ENCODE results near the gene TMEM255B. TPM values are rescaled to one million over a fixed set of nuclear protein-coding genes. Genes with fewer than 3 reads are reported as not detected.

TMEM255B gene
- polyA plus RNA-seq, 6 donors from 2014 or later: 0.05 to 1.5 (median 0.65) TPM

DNA sequence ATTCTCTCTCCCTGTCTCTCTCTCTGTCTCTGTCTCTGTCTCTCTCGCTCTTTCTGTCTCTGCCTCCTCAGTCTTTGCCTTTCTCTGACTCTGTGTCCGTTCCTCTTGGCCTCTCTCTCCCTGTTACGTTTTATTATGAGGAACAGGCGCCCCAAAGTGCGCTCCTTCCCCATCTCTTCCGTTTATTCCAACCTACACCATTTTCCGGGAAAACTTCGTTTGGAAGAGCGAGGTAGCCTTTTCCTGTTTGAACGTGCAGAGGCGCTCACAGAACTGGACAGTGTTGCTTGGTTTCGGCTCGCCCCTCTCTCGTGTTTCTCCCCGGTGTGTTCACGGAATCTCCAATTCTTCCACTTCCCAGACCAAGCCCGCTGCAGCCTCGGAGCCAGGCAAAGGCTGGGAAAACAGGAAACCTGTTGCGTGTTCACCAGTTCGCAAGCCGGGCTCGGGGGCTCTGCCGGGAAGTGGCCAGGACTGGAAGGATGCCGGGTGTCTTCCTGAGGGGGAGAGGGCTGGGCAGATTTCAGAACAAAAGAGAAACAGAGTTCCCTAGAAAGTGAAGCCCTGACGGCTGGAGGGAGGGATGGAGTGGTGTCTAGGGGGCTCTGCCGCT, 605 bp downstream of the TMEM255B start:
- Mint-ChIP-seq H3K36me3 (no peaks in the 10 kb centered on the region), H3K27ac (peak overlapping the region in 5 of 6 donors; percentile 44 to 87 (median 82)), H3K9me3 (peaks cover 0 to 4% (median 0%) of the 10 kb centered on the region in 7 donors), H3K4me1 (peaks cover 16 to 21% (median 18%) of the 10 kb centered on the region in 3 donors), H3K27me3 (peaks cover 41 to 61% (median 42%) of the 10 kb centered on the region in 3 donors), H3K4me3 (peak overlapping the region; percentile 82 to 99 (median 95))
- DNase-seq: no peak
- no peak for ATAC-seq (ENCODE audit: low read depth in 2 of 2)

DNA sequence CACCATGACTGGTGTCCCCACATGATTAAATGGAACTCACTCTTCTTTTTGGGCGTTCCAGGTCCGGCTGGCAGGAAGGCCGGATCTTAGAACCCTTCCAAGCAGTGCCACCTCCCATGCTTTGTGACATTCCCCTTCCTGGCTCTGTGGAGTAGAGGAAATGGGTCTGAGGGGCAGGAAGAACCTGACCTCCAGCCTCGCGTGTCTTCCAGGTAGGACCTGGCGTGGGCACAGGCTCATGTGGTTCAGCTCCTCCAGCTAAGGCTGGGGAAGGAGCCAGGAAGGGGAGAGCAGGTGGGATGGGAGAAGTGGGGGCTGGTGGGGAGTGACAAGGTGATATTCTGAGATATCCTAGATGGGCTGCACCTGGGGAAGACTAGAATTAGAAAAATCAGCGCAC, 2.1 kb downstream of the TMEM255B start:
- Mint-ChIP-seq H3K27me3 (peaks cover 41 to 70% (median 56%) of the 10 kb centered on the region in 3 donors), H3K27ac (no peak overlapping the region), H3K4me3 (peak overlapping the region in 2 of 8 donors; percentile 14 to 25), H3K9me3 (peaks cover 0 to 4% (median 0%) of the 10 kb centered on the region in 7 donors), H3K4me1 (peaks cover 16 to 21% (median 18%) of the 10 kb centered on the region in 3 donors), H3K36me3 (no peaks in the 10 kb centered on the region)
- DNase-seq: no peak
- ATAC-seq (ENCODE audit: low read depth in 2 of 2): no peak

DNA sequence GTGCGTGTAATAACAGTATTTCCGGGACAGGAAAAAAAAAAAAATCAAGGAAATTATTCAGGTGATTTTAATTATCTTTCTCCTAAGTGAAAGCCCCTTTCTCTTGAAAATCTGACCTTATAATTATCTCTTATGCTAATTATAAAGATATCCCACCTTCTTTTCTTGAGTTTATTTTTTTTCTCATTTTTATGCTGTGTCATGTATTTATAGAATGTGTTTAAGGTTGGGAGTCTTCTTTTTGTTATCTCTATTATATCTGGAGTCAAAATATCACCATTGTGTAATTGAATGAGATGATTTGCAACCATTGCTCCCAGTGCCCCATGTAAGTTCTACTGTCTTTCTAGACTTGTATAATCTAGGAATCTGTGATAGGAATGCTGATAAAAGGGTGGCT, 3.0 kb downstream of the TMEM255B start:
- peak overlapping the region in 1 of 8 donors; percentile 25 for H3K4me3 Mint-ChIP-seq
- ATAC-seq (ENCODE audit: low read depth in 2 of 2) (no peak), DNase-seq (no peak)
- H3K4me1 Mint-ChIP-seq: peaks cover 13 to 21% (median 18%) of the 10 kb centered on the region in 3 donors
- H3K27me3 Mint-ChIP-seq: peaks cover 41 to 70% (median 58%) of the 10 kb centered on the region in 3 donors
- H3K27ac Mint-ChIP-seq: no peak overlapping the region
- peaks cover 0 to 4% (median 0%) of the 10 kb centered on the region in 7 donors for H3K9me3 Mint-ChIP-seq
- H3K36me3 Mint-ChIP-seq: no peaks in the 10 kb centered on the region

DNA sequence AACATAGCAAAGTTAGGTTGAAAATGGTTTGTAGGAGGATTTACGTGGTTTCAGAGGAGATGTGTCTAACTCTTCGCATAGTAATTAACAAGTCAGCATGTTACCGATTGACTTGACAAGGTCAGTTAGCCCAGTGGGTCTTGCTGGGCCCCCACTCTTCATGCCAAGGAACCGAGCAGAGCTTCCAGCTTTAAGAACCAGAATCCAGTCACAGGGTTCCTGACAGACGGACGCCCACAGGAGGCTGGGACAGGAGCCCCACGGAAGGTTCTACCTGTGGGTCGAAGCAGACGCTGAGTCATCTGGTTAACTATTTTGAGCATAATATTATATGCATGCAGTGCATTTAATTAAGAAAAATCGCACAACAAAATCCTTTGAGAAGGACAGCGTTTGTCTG, 3.5 kb downstream of the TMEM255B start:
- H3K4me1 Mint-ChIP-seq: peaks cover 12 to 19% (median 18%) of the 10 kb centered on the region in 3 donors
- peaks cover 0 to 4% (median 0%) of the 10 kb centered on the region in 7 donors for H3K9me3 Mint-ChIP-seq
- peaks cover 37 to 70% (median 58%) of the 10 kb centered on the region in 3 donors for H3K27me3 Mint-ChIP-seq
- H3K4me3 Mint-ChIP-seq: peak overlapping the region in 1 of 8 donors; percentile 25
- ATAC-seq (ENCODE audit: low read depth in 2 of 2) (no peak), DNase-seq (no peak)
- no peak overlapping the region for H3K27ac Mint-ChIP-seq
- no peaks in the 10 kb centered on the region for H3K36me3 Mint-ChIP-seq

DNA sequence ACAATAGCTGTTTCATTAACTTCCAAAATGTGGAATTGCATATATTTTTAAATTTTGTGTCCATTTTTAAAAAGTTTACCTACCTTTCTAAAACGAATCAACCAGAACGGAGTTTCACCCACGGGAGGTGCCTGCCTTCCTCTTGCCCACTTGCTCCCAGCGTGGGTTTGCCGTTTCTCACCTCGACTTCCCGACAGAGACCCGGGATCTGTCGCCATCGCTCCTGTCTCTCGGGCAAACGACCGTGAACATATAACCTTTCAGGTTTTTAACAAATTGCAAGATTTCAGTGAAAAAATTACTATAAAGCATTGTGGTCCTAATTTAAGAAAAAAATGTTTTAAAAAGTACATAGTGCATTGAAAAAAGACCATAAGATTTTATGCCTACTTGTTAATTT, 4.2 kb downstream of the TMEM255B start:
- no peak for DNase-seq
- Mint-ChIP-seq H3K36me3 (no peaks in the 10 kb centered on the region), H3K27me3 (peaks cover 34 to 70% (median 58%) of the 10 kb centered on the region in 3 donors), H3K27ac (no peak overlapping the region), H3K4me3 (peak overlapping the region in 1 of 8 donors; percentile 22), H3K9me3 (peaks cover 0 to 4% (median 0%) of the 10 kb centered on the region in 7 donors), H3K4me1 (peaks cover 11 to 13% (median 12%) of the 10 kb centered on the region in 3 donors)
- no peak for ATAC-seq (ENCODE audit: low read depth in 2 of 2)

DNA sequence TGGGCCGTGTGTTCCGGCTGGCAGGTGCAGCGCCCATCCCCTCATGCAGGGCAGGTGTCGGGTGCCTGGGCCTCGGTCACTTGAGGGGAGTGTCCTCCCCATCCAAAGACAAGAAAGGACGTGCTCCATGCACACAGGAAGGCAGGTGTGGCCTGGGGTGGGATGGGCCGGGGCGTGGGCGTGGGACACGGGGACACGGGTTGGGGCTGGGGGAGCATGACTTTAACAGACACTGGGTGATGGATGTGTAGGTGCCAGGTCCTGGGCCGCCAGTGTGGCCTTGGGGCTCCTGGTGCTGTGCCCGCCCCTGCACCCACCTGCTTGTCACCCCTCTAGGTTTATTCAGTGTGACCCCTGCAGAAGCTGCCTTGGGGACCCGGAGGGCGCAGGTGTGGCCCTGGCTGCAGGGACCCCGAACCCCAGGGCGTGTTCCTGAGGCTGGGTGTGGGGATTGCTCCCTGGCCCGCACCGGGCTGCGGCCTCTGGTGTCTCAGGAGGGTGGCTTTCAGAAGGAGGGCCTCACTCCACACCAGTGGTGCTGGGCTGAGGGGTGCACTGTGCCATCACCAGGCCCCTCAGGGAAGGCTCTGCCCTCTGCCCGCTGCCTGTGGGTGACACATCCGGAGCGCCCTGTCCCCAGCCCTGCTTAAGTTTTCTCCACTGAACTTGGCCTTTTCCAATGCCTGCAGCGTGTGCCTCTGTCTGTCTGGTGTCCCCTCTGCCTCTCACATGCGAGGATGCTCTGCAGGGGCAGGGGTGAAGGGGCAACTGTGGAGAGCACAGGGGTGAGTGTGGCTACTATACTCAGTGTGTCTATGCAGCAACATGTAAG, 5.2 kb downstream of the TMEM255B start:
- DNase-seq: no peak
- H3K27me3 Mint-ChIP-seq: peaks cover 29 to 78% (median 65%) of the 10 kb centered on the region in 3 donors
- no peaks in the 10 kb centered on the region for H3K36me3 Mint-ChIP-seq
- H3K27ac Mint-ChIP-seq: no peak overlapping the region
- peaks cover 6 to 8% (median 7%) of the 10 kb centered on the region in 3 donors for H3K4me1 Mint-ChIP-seq
- H3K9me3 Mint-ChIP-seq: no peaks in the 10 kb centered on the region
- ATAC-seq (ENCODE audit: low read depth in 2 of 2): no peak
- H3K4me3 Mint-ChIP-seq: no peak overlapping the region

DNA sequence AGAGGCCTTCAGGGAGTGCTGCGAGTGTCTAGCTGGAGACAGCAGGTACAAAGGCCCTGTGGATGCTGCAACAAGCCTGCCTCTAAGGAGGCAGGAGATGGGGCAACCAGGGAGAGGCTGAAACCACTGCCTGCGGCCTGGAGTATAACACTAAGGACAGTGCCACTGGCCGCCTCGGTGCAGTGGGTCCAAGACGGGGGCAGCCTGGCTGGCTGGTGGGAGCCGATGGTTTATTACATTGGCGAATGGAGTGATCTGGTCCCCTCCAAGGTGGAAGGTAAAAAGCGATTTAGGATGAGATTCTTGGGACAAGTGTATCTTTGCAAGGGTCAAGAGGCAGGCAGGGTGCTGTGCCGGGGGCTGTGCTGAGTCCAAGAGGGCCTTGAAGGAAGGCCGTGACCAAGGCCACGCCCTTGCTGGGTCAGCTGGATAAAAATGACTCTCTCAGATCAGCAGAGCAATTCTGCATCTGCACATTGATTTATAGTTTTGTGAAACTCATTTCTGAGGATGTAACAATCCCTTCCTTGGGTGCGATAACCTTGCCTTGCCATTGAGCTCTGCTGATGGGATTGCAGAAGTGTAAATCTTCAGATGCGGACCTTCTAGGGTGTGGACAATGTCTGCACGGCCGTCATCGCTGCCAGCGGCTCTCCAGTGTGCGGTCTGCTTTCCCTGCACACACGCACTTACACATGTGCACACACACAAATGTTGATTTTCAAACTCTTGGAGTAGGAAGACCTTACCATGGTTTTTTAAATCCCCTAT, 6.0 kb downstream of the TMEM255B start:
- no peak overlapping the region for H3K27ac Mint-ChIP-seq
- H3K27me3 Mint-ChIP-seq: peaks cover 24 to 71% (median 66%) of the 10 kb centered on the region in 3 donors
- DNase-seq (no peak), ATAC-seq (ENCODE audit: low read depth in 2 of 2) (no peak)
- no peaks in the 10 kb centered on the region for H3K9me3 Mint-ChIP-seq
- no peak overlapping the region for H3K4me3 Mint-ChIP-seq
- H3K36me3 Mint-ChIP-seq: no peaks in the 10 kb centered on the region
- peaks cover 0 to 1% (median 0%) of the 10 kb centered on the region in 3 donors for H3K4me1 Mint-ChIP-seq

DNA sequence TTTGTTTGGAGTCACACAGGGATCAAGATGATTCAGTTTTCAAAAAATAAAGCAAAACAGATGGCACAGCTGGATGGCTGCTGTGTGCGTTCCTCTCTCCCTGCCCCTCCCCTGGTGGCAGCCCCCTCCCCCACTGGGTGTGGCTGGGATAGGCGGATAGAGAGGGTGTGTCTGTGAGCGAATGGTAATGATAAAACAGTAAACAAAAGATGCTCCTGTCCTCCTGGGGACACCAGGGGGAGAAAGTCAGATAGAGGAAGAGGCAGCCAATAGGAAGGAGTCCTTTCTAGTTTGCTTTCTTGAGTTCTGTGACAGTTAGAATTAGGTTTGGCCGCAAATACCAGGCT, 6.5 kb downstream of the TMEM255B start:
- Mint-ChIP-seq H3K27ac (peak overlapping the region in 2 of 6 donors; percentile 18 to 47), H3K4me3 (no peak overlapping the region), H3K9me3 (no peaks in the 10 kb centered on the region), H3K4me1 (no peaks in the 10 kb centered on the region), H3K36me3 (no peaks in the 10 kb centered on the region), H3K27me3 (peaks cover 20 to 66% (median 60%) of the 10 kb centered on the region in 3 donors)
- DNase-seq (no peak), ATAC-seq (ENCODE audit: low read depth in 2 of 2) (no peak)

DNA sequence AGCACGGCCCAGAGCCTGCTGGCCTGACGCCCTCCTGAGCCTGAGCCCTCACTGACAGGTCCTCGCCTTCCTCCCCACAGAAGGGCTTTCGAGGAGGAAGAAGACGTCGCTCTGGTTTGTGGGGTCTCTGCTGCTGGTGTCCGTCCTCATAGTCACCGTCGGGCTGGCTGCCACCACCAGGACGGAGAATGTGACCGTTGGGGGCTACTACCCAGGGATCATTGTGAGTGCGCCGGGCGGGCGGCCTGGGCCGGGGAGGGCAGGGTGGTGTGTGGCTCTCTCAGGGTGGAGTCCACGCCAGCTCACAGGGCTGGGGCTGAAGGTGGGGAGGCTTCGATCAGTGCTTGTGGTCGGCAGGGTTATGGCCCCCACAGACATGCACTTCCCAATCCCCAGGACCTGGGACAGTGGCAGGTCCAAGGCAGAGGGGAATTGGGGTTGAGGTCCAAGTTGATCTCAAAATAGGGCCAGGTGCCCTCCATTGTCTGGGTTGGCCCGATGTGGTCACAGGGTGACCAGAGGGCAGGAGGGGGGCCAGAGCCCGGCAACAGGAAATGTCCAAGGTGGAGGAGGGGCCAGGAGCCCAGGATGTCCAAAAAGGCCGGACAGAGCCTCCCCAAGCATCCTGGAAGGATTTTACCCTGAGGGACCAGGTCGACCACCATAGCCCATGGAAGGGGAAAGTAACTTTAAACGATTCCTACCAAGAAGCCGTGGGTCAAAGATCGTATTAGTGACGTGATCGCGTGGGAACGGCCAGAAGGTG, 7.2 kb downstream of the TMEM255B start:
- Mint-ChIP-seq H3K9me3 (no peaks in the 10 kb centered on the region), H3K27me3 (peaks cover 15 to 59% (median 54%) of the 10 kb centered on the region in 3 donors), H3K27ac (no peak overlapping the region), H3K36me3 (no peaks in the 10 kb centered on the region), H3K4me3 (peak overlapping the region in 1 of 8 donors; percentile 29), H3K4me1 (no peaks in the 10 kb centered on the region)
- DNase-seq: no peak
- no peak for ATAC-seq (ENCODE audit: low read depth in 2 of 2)

DNA sequence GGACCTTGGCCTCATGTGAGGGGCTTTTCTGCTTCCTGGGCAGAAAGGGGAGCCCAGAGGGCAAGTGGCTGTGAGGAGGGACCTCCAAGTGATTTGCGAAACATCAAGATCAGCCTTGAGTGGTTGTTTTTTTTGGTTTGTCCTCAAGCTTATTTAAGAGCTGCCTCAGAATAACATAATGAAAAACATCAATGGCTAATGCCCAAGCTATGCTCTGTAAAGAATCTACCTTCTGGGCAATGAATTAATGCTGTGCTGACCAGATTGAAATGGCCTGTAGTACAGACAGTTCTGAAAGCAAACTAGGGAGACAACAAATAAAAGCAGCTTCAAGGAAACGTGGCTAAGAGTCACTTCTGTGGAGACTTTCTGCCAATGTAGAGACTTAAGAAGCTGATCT, 8.3 kb downstream of the TMEM255B start:
- Mint-ChIP-seq H3K9me3 (peaks cover 0 to 5% (median under 1%) of the 10 kb centered on the region in 7 donors), H3K27ac (peak overlapping the region in 1 of 6 donors; percentile 22), H3K27me3 (peaks cover 12 to 48% (median 43%) of the 10 kb centered on the region in 3 donors), H3K4me3 (peak overlapping the region in 1 of 8 donors; percentile 56), H3K4me1 (no peaks in the 10 kb centered on the region), H3K36me3 (no peaks in the 10 kb centered on the region)
- no peak for DNase-seq
- ATAC-seq (ENCODE audit: low read depth in 2 of 2): no peak

DNA sequence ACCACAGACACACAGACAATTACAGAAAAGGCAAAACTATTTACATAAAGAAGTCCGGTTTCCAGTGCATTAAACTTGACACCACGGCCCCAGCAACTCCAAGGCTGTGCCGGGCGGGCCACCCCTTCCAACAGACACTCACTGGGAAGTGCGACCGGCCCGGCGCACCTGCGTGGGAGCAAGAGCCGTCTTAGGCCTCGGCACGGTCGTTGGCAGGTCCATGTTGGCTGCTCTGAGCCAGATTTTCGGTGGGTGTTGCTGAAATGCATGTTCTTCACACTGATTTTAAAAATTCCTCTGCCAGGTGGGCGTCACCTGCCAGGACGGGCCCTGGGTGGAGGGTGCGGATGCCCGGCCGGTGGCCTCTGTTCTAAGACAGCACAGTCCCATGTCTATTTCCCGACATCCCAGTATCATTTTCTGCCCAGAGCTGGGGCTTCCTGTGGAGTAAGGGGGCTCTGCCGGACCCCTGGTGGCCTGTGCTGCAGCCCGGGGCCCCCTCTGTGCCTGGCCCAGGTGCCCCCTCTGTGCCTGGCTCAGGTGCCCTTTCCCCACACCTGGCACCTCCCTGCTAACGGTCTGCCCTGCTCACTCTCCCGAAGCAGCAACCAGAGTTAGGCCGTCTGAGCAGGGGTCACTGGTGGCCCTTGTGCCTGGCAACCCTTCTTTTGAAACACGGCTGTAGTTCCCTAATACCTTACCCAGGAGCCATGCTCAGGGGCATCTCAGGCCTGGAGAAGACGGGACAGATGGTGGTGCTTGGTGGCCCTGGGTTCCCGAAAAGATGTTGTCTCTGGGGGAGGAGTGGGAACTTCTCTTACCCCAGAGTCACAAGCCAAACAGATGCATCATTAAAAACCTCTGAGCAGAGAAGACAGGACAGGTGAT, 9.2 kb downstream of the TMEM255B start:
- no peak for ATAC-seq (ENCODE audit: low read depth in 2 of 2)
- no peak overlapping the region for H3K4me3 Mint-ChIP-seq
- peaks cover 0 to 8% (median 2%) of the 10 kb centered on the region in 7 donors for H3K9me3 Mint-ChIP-seq
- no peaks in the 10 kb centered on the region for H3K36me3 Mint-ChIP-seq
- no peaks in the 10 kb centered on the region for H3K4me1 Mint-ChIP-seq
- no peak for DNase-seq
- no peak overlapping the region for H3K27ac Mint-ChIP-seq
- peaks cover 9 to 39% (median 34%) of the 10 kb centered on the region in 3 donors for H3K27me3 Mint-ChIP-seq

DNA sequence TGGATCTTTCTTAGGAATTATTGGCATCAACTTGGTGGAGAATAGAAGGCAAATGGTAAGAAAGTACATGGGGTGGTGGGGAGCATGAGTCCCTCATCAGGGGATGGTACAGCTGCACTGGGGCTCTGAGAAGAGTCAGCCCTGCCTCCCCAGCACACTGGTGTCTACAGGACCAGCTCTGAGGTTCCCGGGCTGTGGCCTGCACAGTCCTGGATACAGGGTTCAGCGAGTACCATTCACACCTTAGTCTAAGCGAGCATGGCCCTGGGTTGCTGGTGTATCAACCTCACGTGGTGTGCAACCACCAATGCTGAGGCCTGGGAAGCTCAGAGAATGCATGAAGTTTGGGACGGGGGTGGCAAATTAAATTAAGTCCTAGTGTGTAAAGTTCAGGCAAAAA, 10.1 kb downstream of the TMEM255B start:
- Mint-ChIP-seq H3K27ac (no peak overlapping the region), H3K36me3 (no peaks in the 10 kb centered on the region), H3K4me3 (no peak overlapping the region), H3K4me1 (no peaks in the 10 kb centered on the region), H3K9me3 (peaks cover 0 to 8% (median 2%) of the 10 kb centered on the region in 7 donors), H3K27me3 (peaks cover 4 to 31% (median 27%) of the 10 kb centered on the region in 3 donors)
- DNase-seq (no peak), ATAC-seq (ENCODE audit: low read depth in 2 of 2) (no peak)
